MCF 10A (cell line): ENCODE results near the gene PGAP6. TPM values are rescaled to one million over a fixed set of nuclear protein-coding genes. Genes with fewer than 3 reads are reported as not detected.
"Not testable (repeated sequence)": the region's sequence is repeated elsewhere in the genome, so short reads cannot be mapped to it uniquely, and the experiment has no call there.

Experiments
- BruUV-seq: library from RNA; stranded (reverse); fragments of 400-500 nt; replicated peaks from 2 replicates; lab custom pipeline; 2021; lab: Mats Ljungman, UMichigan
- CTCF ChIA-PET: fragments of 300-600 bp; sonication (Branson Sonifier 250); formaldehyde crosslinking; extraction: SDS; loops from one replicate; lab custom pipeline; 2021; ENCODE audit warnings: antibody characterized with exemption, inconsistent platforms; lab: Yijun Ruan, JAX
- POLR2A ChIA-PET: fragments of 300-600, 350-650 bp; sonication (Branson Sonifier 250); formaldehyde crosslinking; extraction: SDS; loops from one replicate; lab custom pipeline; 2020; ENCODE audit warnings: antibody characterized with exemption, inconsistent platforms; lab: Yijun Ruan, JAX
- DNase-seq: peaks from one replicate; pipeline ENCODE4 v3.0.0-alpha.2; 2018; ENCODE audit not compliant: unreplicated experiment
- H3K27ac Mint-ChIP-seq: one replicate; pipeline ENCODE4 v1.8.0; 2022; ENCODE audit warnings: mild to moderate bottlenecking, low read depth, mixed read lengths; ENCODE audit not compliant: unreplicated experiment
- H3K27me3 Mint-ChIP-seq: one replicate; pipeline ENCODE4 v1.8.0; 2022; ENCODE audit warnings: mixed read lengths; ENCODE audit not compliant: insufficient read depth, unreplicated experiment
- H3K36me3 Mint-ChIP-seq: one replicate; pipeline ENCODE4 v1.8.0; 2022; ENCODE audit warnings: mild to moderate bottlenecking, moderate library complexity, mixed read lengths; ENCODE audit not compliant: insufficient read depth, unreplicated experiment
- H3K4me1 Mint-ChIP-seq: one replicate; pipeline ENCODE4 v1.8.0; 2022; ENCODE audit warnings: mixed read lengths; ENCODE audit not compliant: insufficient read depth, unreplicated experiment
- H3K4me3 Mint-ChIP-seq: one replicate; pipeline ENCODE4 v1.8.0; 2022; ENCODE audit warnings: mild to moderate bottlenecking, moderate library complexity, mixed read lengths; ENCODE audit not compliant: unreplicated experiment
- H3K9me3 Mint-ChIP-seq: one replicate; pipeline ENCODE4 v1.8.0; 2022; ENCODE audit warnings: mixed read lengths; ENCODE audit not compliant: unreplicated experiment
- intact Hi-C: fragments of 100-400 bp; cut with micrococcal nuclease; formaldehyde crosslinking; loops from 2 replicates; pipeline ENCODE4 v1.14.1; 2022
- total RNA-seq: library from RNA; stranded (reverse); gene quantifications from 2 replicates; pipeline ENCODE4 v1.2.3, GENCODE V29; 2022
- TF ChIP-seq, protein P1 (sequence below): fragments of 200-600 bp; IDR thresholded peaks from one replicate; pipeline ENCODE4 v1.8.0; 2022; ENCODE audit warnings: antibody characterized with exemption, mild to moderate bottlenecking; ENCODE audit not compliant: unreplicated experiment

The PGAP6 gene
- total RNA-seq, 1 experiment from 2014 or later, result 18.3 TPM

DNA sequence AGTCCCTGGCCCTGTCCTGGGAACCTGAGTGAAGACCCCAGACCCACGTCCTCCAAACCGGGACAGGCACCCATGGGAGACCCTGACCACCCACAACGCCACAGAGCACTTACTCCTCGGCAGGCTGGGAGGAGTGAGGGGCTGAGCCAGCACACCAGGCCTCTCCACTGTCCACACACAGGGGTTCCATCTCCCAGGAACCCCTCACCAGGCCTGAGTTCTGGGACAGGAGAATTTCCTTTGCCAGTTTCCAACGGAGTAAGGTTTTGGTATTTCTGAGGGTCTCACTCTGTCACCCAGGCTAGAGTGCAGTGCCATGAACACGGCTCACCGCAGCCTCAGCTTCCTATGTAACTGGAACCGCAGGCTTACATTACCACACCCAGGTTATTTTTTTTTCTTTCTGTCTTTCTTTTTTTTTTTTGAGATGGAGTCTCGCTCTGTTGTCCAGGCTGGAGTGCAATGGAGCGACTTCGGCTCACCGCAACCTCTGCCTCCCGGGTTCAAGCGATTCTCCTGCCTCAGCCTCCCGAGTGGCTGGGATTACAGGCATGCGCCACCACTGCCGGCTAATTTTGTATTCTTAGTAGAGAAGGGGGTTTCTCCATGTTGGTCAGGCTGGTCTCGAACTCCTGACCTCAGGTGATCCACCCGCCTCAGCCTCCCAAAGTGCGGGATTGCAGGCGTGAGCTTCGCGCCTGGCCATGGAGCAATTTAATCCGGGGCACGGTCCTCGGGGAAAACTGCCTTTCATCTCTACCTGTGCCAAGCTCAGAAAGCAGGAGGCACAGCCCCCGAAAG is 1.6 kb downstream of the PGAP6 start:
- H3K4me3 Mint-ChIP-seq, result peak overlapping the region; percentile 72
- H3K27ac Mint-ChIP-seq, result no peak overlapping the region
- intact Hi-C loops, result no loop called here
- no peaks in the 10 kb centered on the region for H3K27me3 Mint-ChIP-seq
- DNase-seq, result no peak
- TF ChIP-seq, protein P1, sequence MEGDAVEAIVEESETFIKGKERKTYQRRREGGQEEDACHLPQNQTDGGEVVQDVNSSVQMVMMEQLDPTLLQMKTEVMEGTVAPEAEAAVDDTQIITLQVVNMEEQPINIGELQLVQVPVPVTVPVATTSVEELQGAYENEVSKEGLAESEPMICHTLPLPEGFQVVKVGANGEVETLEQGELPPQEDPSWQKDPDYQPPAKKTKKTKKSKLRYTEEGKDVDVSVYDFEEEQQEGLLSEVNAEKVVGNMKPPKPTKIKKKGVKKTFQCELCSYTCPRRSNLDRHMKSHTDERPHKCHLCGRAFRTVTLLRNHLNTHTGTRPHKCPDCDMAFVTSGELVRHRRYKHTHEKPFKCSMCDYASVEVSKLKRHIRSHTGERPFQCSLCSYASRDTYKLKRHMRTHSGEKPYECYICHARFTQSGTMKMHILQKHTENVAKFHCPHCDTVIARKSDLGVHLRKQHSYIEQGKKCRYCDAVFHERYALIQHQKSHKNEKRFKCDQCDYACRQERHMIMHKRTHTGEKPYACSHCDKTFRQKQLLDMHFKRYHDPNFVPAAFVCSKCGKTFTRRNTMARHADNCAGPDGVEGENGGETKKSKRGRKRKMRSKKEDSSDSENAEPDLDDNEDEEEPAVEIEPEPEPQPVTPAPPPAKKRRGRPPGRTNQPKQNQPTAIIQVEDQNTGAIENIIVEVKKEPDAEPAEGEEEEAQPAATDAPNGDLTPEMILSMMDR, result no peak
- no peaks in the 10 kb centered on the region for H3K9me3 Mint-ChIP-seq
- POLR2A ChIA-PET, result interaction anchor here (0.9 to 1.3 kb wide), 3 partner anchors 9 to 45 kb away, joined by 4 to 7 read pairs (median 6); partner anchors contain the start of gene MRPL28
- CTCF ChIA-PET, result interaction anchor here (1.6 kb wide), 1 partner anchor 18 kb away, joined by 5 read pairs; no protein-coding TSS in a partner anchor
- BruUV-seq, result no TSS peak
- H3K4me1 Mint-ChIP-seq, result peaks cover 6% of the 10 kb centered on the region
- peaks cover 16% of the 10 kb centered on the region for H3K36me3 Mint-ChIP-seq

DNA sequence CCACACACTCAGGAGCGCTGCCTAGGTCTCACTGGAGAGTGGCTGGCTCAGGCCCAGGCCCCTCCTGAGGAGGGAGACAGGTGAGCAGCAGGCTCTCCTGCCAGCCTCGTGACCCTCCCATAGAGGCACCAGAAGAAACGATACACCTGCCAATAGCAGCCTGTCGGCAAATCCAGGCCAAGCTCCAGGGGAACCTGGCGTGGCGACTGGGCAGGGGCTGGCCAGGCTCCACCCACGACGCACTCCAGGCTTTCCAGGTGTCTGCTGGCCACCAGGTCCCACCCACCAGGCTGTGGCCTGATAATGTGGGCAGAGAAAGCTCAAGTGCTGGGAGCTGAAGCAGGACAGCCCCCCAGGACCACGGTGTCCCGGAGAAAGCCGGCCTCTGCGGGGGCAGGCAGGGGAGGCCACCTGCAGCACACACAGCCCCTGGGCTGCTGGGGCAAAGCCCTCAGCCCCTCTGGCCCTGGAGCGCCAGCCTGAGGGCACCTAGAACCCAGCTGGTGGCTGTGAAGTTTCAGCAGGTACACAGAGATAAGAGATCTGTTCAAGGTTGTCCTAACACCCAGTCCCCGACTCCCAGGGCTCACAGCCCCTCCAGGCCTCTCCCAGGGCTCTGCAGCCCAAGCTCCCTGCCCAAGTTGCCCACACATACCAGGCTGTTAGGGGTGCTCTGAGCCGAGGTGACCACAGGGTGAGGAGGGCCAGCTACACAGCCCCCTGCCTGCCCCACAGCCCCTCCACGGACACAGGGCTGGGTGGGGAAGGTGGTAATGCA is 2.4 kb downstream of the PGAP6 start:
- ChIA-PET CTCF (interaction anchor here (1.6 kb wide), 1 partner anchor 17 kb away, joined by 5 read pairs; no protein-coding TSS in a partner anchor), POLR2A (interaction anchor here (1.0 to 1.3 kb wide), 2 partner anchors 9 to 45 kb away, joined by 4 to 6 read pairs; partner anchors contain the start of gene MRPL28)
- Mint-ChIP-seq H3K27me3 (no peaks in the 10 kb centered on the region), H3K9me3 (no peaks in the 10 kb centered on the region), H3K4me1 (peaks cover 6% of the 10 kb centered on the region), H3K27ac (no peak overlapping the region), H3K36me3 (peaks cover 16% of the 10 kb centered on the region), H3K4me3 (no peak overlapping the region)
- TF ChIP-seq, protein P1, result no peak
- intact Hi-C loops, result no loop called here
- no peak for DNase-seq
- no TSS peak for BruUV-seq

DNA sequence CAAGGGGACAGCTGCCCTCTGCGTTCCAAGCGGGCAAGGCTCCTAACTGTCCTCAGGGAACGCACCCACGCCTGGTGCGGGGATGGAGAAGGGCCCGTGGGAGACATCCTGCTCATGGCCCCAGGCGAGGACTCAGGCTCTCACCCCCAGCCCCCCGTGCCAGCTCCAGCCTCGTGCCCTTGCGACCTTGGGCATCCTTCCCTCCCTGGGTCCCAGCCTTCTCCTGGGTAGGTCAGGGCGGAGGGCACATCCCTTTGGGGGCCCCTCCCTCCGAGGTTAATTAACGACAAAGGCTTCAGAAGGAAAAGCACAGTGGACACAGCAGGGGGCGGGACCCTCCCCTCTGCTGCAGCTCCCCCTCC is 3.0 kb downstream of the PGAP6 start:
- H3K9me3 Mint-ChIP-seq, result no peaks in the 10 kb centered on the region
- H3K27me3 Mint-ChIP-seq, result no peaks in the 10 kb centered on the region
- H3K4me1 Mint-ChIP-seq, result peaks cover 6% of the 10 kb centered on the region
- intact Hi-C loops, result no loop called here
- BruUV-seq, result no TSS peak
- peaks cover 15% of the 10 kb centered on the region for H3K36me3 Mint-ChIP-seq
- CTCF ChIA-PET, result interaction anchor here (1.6 kb wide), 1 partner anchor 17 kb away, joined by 5 read pairs; no protein-coding TSS in a partner anchor
- no peak overlapping the region for H3K27ac Mint-ChIP-seq
- no peak for DNase-seq
- TF ChIP-seq, protein P1, result no peak
- no peak overlapping the region for H3K4me3 Mint-ChIP-seq
- POLR2A ChIA-PET, result interaction anchor here (1.0 to 1.3 kb wide), 2 partner anchors 8 to 46 kb away, joined by 4 to 6 read pairs; partner anchors contain the start of gene MRPL28

DNA sequence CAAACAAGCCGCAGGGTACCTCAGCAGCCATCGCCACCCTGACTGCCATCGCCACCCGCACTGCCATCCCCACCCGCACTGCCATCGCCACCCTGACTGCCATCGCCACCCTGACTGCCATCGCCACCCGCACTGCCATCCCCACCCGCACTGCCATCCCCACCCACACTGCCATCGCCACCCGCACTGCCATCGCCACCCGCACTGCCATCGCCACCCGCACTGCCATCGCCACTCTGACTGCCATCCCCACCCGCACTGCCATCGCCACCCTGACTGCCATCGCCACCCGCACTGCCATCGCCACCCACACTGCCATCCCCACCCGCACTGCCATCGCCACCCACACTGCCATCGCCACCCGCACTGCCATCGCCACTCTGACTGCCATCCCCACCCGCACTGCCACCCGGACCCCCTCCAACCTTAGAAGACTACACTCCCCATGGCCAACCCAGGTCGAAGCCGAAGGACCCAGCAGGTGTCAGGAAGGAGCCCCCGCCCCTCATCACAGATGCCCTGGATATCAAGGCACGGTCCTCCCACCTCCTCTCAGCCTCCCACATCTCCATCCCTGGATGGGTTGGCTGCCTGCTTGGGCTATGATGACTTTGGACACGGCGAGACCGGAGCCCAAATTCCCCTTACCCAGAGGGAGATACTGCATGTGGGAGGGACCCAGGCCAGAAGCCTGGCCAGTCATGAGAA is 3.5 kb downstream of the PGAP6 start:
- H3K27me3 Mint-ChIP-seq, H3K27ac Mint-ChIP-seq, BruUV-seq, H3K36me3 Mint-ChIP-seq, H3K4me3 Mint-ChIP-seq, intact Hi-C loops, H3K4me1 Mint-ChIP-seq, POLR2A ChIA-PET, H3K9me3 Mint-ChIP-seq, DNase-seq: not testable (repeated sequence)
- CTCF ChIA-PET, result interaction anchor here (1.6 kb wide), 1 partner anchor 16 kb away, joined by 5 read pairs; no protein-coding TSS in a partner anchor
